Measurements from ENCODE around the gene TUBA3E. TPM values are rescaled to one million over a fixed set of nuclear protein-coding genes. Genes with fewer than 3 reads are reported as not detected.
"Not testable (repeated sequence)": the region's sequence is repeated elsewhere in the genome, so short reads cannot be mapped to it uniquely, and the experiment has no call there.

The TUBA3E gene
- total RNA-seq, 4 donors from 2014 or later, result not detected

DNA sequence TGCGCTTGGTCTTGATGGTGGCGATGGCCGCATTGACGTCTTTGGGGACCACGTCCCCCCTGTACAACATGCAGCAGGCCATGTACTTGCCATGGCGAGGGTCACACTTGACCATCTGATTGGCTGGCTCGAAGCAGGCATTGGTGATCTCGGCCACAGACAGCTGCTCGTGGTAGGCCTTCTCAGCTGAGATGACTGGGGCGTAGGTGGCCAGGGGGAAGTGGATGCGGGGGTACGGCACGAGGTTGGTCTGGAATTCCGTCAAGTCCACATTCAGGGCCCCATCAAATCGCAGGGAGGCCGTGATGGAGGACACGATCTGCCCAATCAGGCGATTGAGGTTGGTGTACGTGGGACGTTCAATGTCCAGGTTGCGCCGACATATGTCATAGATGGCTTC, 4.4 kb downstream of the TUBA3E start:
- H3K4me3 ChIP-seq (ENCODE audit: low read depth, poor library complexity, severe bottlenecking); intact Hi-C loops (cut with DNase I; ENCODE audit: low total_unique reads): not testable (repeated sequence)
- peak in 1 of 2 donors; percentile 76 for DNase-seq (ENCODE audit: low spot score in 2 of 2)
- WGBS, 2 donors, result 89 to 93% methylated on average over 15 to 22 of the region's 22 CpGs

DNA sequence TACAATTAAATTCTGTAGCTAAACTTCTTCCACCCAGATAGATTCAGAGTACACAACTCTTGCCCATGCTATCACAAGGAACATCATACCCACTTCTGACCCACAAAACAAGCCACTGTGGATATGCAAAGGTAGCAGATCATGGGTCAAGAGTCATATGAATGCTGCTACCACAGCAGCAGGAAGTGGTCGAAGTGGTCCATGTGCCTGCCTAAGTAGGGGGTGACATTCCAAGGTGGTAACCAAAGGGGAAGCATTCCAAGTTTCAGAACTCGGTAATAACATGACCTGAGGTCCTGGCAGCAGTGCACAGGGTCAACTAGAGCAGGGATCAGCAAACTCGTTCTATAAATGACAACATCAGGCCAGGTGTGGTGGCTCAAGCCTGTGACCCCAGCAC, 5.8 kb downstream of the TUBA3E start:
- WGBS, 2 donors, result 77 to 83% methylated on average over 3 of the region's 3 CpGs
- intact Hi-C loops (cut with DNase I; ENCODE audit: low total_unique reads), result not testable (repeated sequence)

DNA sequence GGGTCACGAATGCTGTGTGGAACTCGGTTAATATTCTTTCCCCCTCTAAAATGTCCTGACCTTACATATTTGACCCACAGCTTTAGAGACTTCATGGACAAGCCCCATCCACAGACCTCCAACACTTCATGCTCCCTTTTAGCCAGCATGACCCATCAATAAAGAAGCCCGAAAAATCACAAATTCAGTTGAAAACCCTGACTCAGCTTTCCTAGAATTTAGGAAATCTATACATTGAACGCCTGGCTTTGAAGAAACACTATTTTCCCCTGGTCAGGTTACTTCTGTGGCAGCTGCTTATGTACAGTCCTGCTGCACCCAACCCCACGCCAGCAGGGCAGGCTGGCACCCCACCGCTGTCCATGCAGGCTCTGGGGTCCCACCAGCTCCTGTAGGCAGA, 6.9 kb downstream of the TUBA3E start:
- peak in 1 of 2 donors; percentile 31 for DNase-seq (ENCODE audit: low spot score in 2 of 2)
- H3K4me3 ChIP-seq (ENCODE audit: low read depth, poor library complexity, severe bottlenecking); intact Hi-C loops (cut with DNase I; ENCODE audit: low total_unique reads): not testable (repeated sequence)
- WGBS, 2 donors, result 92 to 95% methylated on average over 6 of the region's 6 CpGs

More for the DNA sequence above, 5.8 kb downstream of the TUBA3E start:
- H3K4me3 ChIP-seq (ENCODE audit: low read depth, poor library complexity, severe bottlenecking), result not testable (repeated sequence)
- peak in 1 of 2 donors; percentile 13 for DNase-seq (ENCODE audit: low spot score in 2 of 2)

DNA sequence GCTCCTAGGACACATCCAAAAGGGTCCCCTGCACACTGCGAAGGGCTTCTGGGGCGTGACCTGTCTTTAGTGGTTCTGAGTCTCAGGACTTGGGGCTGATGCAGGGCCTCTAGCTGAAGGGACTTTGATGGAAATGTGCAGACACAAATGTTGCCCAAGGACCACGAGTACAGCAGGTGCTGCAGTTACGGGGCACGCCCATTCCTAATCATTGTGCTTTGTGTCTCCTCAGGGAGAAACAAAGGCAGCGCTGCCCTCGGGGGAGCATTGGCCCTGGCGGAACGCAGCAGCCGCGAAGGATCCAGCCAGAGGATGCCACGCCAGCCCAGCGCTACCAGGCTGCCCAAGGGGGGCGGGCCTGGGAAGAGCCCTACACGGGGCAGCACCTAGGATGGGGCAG, 8.0 kb downstream of the TUBA3E start:
- WGBS, 2 donors, result 86% methylated on average over 15 of the region's 15 CpGs
- TF ChIP-seq POLR2A (IDR thresholded peaks at IDR 0.05), result no peak
- TF ChIP-seq, protein P1, sequence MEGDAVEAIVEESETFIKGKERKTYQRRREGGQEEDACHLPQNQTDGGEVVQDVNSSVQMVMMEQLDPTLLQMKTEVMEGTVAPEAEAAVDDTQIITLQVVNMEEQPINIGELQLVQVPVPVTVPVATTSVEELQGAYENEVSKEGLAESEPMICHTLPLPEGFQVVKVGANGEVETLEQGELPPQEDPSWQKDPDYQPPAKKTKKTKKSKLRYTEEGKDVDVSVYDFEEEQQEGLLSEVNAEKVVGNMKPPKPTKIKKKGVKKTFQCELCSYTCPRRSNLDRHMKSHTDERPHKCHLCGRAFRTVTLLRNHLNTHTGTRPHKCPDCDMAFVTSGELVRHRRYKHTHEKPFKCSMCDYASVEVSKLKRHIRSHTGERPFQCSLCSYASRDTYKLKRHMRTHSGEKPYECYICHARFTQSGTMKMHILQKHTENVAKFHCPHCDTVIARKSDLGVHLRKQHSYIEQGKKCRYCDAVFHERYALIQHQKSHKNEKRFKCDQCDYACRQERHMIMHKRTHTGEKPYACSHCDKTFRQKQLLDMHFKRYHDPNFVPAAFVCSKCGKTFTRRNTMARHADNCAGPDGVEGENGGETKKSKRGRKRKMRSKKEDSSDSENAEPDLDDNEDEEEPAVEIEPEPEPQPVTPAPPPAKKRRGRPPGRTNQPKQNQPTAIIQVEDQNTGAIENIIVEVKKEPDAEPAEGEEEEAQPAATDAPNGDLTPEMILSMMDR (IDR thresholded peaks at IDR 0.05), result no peak
- intact Hi-C loops (cut with DNase I; ENCODE audit: low total_unique reads), result no loop called here

DNA sequence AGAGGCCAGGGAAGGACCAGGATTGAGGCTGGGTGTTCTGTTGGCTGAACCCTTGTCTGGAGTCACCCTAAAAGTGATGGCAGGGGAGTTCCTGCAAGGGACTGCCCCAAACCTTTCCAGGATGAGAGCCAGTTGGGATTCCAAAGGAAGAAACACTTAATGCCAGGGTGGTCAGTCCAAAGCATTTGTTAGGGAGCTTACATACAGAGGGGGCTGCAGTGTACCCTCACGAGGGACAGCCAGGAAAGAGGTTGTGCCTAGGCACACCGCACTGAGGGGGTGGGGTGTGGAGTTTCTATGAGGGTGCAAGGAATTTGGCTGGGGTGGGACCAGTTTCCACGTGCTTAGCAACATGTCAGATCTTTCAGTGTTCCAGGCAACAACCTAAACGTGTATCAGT, 9.3 kb downstream of the TUBA3E start:
- intact Hi-C loops (cut with DNase I; ENCODE audit: low total_unique reads), result loop anchor here (10.0 kb wide), 1 partner anchor 156 kb away; the partner anchor contains the start of gene IMP4
- 81 to 91% methylated on average over 2 to 4 of the region's 4 CpGs for WGBS, 2 donors
- not testable (repeated sequence) for DNase-seq (ENCODE audit: low spot score in 2 of 2); H3K4me3 ChIP-seq (ENCODE audit: low read depth, poor library complexity, severe bottlenecking)

More for the DNA sequence above, 8.0 kb downstream of the TUBA3E start:
- no peak for DNase-seq (ENCODE audit: low spot score in 2 of 2)
- H3K4me3 ChIP-seq (ENCODE audit: low read depth, poor library complexity, severe bottlenecking), result no peak overlapping the region

DNA sequence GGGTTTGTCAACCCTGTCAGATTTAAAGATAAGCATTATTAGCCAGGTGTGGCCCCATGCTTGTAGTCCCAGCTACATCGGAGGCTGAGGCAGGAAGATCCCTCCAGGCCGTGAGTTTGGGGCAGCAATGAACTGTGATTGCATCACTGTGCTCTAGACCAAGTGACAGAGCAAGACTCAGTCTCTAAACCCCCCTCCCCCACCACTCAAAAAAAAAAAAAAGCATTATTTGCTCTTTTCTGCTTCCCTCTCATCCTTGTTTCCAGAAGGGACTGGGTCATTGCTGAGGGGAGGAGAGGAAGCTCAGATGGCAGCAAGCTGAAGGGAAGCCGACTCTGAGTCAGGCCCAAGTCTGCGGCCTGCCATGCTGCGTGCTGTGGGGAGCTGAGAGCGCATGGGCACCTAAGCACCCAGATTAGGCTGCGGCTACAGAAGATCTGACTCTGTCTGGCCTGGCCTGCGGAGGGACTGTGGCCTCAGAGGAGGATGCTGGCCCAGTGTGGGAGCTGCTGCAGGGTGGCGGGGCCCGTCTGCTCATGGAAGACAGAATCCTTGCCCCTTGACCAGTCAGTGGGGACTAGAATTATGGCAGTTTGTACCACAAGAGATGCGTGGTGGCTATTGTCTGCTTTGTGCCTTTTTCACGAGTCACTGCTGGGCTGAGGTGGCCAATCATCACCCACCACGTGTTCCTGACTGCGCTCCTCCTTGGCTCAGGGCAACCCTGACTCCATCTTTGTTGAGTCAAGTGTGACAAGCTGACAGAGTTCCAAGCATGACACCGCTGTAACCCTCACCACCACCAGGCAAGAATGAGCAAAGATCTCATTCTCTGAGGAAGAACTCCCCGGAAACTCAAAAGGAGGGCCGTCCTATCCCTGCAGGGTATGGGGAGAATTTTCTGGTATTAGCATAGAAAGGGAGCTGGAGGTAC, 10.1 kb downstream of the TUBA3E start:
- not testable (repeated sequence) for DNase-seq (ENCODE audit: low spot score in 2 of 2); H3K4me3 ChIP-seq (ENCODE audit: low read depth, poor library complexity, severe bottlenecking)
- intact Hi-C loops (cut with DNase I; ENCODE audit: low total_unique reads), result loop anchor here (10.0 kb wide), 1 partner anchor 157 kb away; the partner anchor contains the start of gene IMP4
- WGBS, 2 donors, result 88 to 89% methylated on average over 16 to 17 of the region's 17 CpGs

DNA sequence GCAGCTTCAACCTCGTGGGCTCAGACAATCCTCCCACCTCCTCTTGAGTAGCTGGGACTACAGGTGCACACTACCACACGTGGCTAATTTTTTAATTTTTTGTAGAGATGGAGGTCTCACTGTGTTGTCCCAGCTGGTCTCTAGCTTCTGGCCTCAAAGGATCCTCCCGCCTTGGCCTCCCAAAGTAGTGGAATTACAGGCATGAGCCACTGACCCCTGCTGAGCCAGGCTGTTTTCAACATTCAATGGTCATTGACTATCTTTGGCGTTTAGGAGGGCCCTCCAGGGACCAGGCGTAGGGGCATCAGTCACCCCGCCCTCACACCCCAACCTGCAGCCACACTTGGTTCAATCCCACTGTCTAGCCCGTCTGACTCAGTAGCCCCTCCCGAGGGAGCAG, 11.0 kb downstream of the TUBA3E start:
- H3K4me3 ChIP-seq (ENCODE audit: low read depth, poor library complexity, severe bottlenecking), result no peak overlapping the region
- TF ChIP-seq, protein P1 (IDR thresholded peaks at IDR 0.05), result no peak
- TF ChIP-seq POLR2A (IDR thresholded peaks at IDR 0.05), result no peak
- no peak for DNase-seq (ENCODE audit: low spot score in 2 of 2)
- intact Hi-C loops (cut with DNase I; ENCODE audit: low total_unique reads), result loop anchor here (10.0 kb wide), 1 partner anchor 158 kb away; the partner anchor contains the start of gene IMP4
- WGBS, 2 donors, result 67 to 78% methylated on average over 8 of the region's 8 CpGs

DNA sequence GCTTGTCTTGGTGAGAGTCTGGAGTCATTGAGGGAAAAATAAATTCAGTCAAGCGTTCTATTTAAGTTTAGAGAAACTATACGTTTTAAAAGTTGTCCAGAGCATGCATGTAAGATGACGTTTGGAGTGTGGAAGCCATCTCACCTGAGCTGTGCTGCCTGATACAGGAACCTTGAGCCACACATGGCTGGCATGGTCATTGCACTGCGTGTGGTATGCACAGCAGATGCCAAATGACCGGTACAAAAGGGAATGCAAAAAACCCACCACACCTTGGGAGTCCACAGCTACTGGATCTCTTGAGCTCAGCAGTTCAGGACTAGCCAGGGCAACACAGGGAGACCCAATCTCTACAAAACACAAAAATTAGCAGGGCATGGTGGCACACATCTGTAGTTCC, 11.8 kb downstream of the TUBA3E start:
- TF ChIP-seq POLR2A (IDR thresholded peaks at IDR 0.05), result no peak
- TF ChIP-seq, protein P1 (IDR thresholded peaks at IDR 0.05), result no peak
- intact Hi-C loops (cut with DNase I; ENCODE audit: low total_unique reads), result loop anchor here (10.0 kb wide), 1 partner anchor 158 kb away; the partner anchor contains the start of gene IMP4
- WGBS, 2 donors, result 85 to 90% methylated on average over 5 of the region's 5 CpGs
- no peak overlapping the region for H3K4me3 ChIP-seq (ENCODE audit: low read depth, poor library complexity, severe bottlenecking)
- DNase-seq (ENCODE audit: low spot score in 2 of 2), result no peak

All from lower leg skin (tissue), 4 donors.